PC-9 (cell line): ENCODE measurements around the gene USH1C. TPM values are rescaled to one million over a fixed set of nuclear protein-coding genes. Genes with fewer than 3 reads are reported as not detected.

Experiments
- BruUV-seq: library from RNA; stranded (reverse); fragments of 400-500 nt; replicated peaks from 2 replicates; lab custom pipeline; 2021; lab: Mats Ljungman, UMichigan
- CTCF ChIA-PET: fragments of 300-600 bp; sonication (Branson Sonifier 250); formaldehyde crosslinking; loops from one replicate; lab custom pipeline; 2022; ENCODE audit warnings: antibody characterized with exemption; lab: Charles Lee
- POLR2A ChIA-PET: fragments of 300-600 bp; sonication (Branson Sonifier 250); formaldehyde crosslinking; loops from one replicate; lab custom pipeline; 2022; ENCODE audit warnings: antibody characterized with exemption; ENCODE audit not compliant: unreplicated experiment; lab: Charles Lee
- DNase-seq, 2 experiments: peaks; one replicate each; pipeline versions ENCODE4 v3.0.0 to v3.0.0-alpha.2; 2015 to 2022; ENCODE audit warnings: mixed read lengths in 1 of 2
- H2AFZ ChIP-seq: fragments of 200-600 bp; sonication (generic); 2 replicates; pipeline ENCODE4 v1.8.1; 2017; ENCODE audit warnings: antibody characterized with exemption
- H3F3A ChIP-seq: fragments of 200-600 bp; sonication (generic); 2 replicates; pipeline ENCODE4 v1.8.1; 2017; ENCODE audit warnings: antibody characterized with exemption, mild to moderate bottlenecking, low read depth; ENCODE audit not compliant: insufficient read depth
- H3K27ac ChIP-seq: fragments of 200-600 bp; sonication (generic); 2 replicates; pipeline ENCODE4 v1.6.1; 2016; ENCODE audit warnings: mixed run types
- H3K27me3 ChIP-seq: fragments of 200-600 bp; sonication (generic); 2 replicates; pipeline ENCODE4 v1.6.1; 2016; ENCODE audit warnings: low read depth, mixed run types; ENCODE audit not compliant: insufficient read depth
- H3K36me3 ChIP-seq: fragments of 200-600 bp; sonication (generic); 2 replicates; pipeline ENCODE4 v1.6.1; 2016; ENCODE audit warnings: low read depth, mixed run types
- H3K4me1 ChIP-seq: fragments of 200-600 bp; sonication (generic); replicated peaks from 2 replicates; pipeline ENCODE4 v1.6.1; 2016; ENCODE audit warnings: mixed run types; ENCODE audit not compliant: insufficient read depth
- H3K4me2 ChIP-seq: fragments of 200-600 bp; sonication (generic); 2 replicates; pipeline ENCODE4 v1.6.1; 2017; ENCODE audit warnings: mixed run types
- H3K4me3 ChIP-seq: fragments of 200-600 bp; sonication (generic); 2 replicates; pipeline ENCODE4 v1.6.1; 2016; ENCODE audit warnings: mixed run types
- H3K79me2 ChIP-seq: fragments of 200-600 bp; sonication (generic); 2 replicates; pipeline ENCODE4 v1.6.1; 2017; ENCODE audit warnings: low read depth, mixed run types
- H3K9me2 ChIP-seq: fragments of 200-600 bp; sonication (generic); 2 replicates; pipeline ENCODE4 v1.8.1; 2017; ENCODE audit warnings: mild to moderate bottlenecking; ENCODE audit not compliant: insufficient read depth
- H3K9me3 ChIP-seq: fragments of 200-600 bp; sonication (generic); 2 replicates; pipeline ENCODE4 v1.8.1; 2016; ENCODE audit warnings: low read depth; ENCODE audit not compliant: insufficient read depth
- H4K20me1 ChIP-seq: fragments of 200-600 bp; sonication (generic); 2 replicates; pipeline ENCODE4 v1.8.1; 2017; ENCODE audit not compliant: insufficient read depth
- CTCF ChIP-seq: fragments of 200-600 bp; sonication (generic); conservative IDR thresholded peaks from 2 replicates; pipeline ENCODE4 v1.6.1; 2017; ENCODE audit warnings: mixed run types, antibody characterized with exemption, mild to moderate bottlenecking, moderate library complexity
- EZH2 ChIP-seq: fragments of 200-600 bp; sonication (generic); IDR thresholded peaks from 2 replicates; pipeline ENCODE4 v1.8.0; 2017; ENCODE audit warnings: antibody characterized with exemption, low read depth
- intact Hi-C: fragments of 100-400 bp; cut with micrococcal nuclease; formaldehyde crosslinking; loops from one replicate; pipeline ENCODE4 v1.10.0; 2022; ENCODE audit not compliant: unreplicated experiment
- total RNA-seq: library from RNA; stranded (reverse); gene quantifications from 2 replicates; pipeline ENCODE4 v1.2.3, GENCODE V29; 2021

The USH1C gene
- total RNA-seq, 1 experiment from 2014 or later = not detected

GRCh38 chr11:17585911-17586695 is 41.9 kb upstream of the USH1C start:
- CTCF ChIA-PET = no interaction called here
- no peaks in the 10 kb centered on the region for H3K9me2 ChIP-seq
- H3K4me1 ChIP-seq = no peaks in the 10 kb centered on the region
- peaks cover 61% of the 10 kb centered on the region for H3K27me3 ChIP-seq
- H3K4me2 ChIP-seq = no peak overlapping the region
- TF ChIP-seq CTCF (no peak), EZH2 (no peak)
- H3K27ac ChIP-seq = no peak overlapping the region
- H4K20me1 ChIP-seq = no peaks in the 10 kb centered on the region
- no peak for DNase-seq
- H3F3A ChIP-seq = no peaks in the 10 kb centered on the region
- no peak overlapping the region for H3K4me3 ChIP-seq
- H3K79me2 ChIP-seq = no peaks in the 10 kb centered on the region
- POLR2A ChIA-PET = no interaction called here
- H3K9me3 ChIP-seq = no peaks in the 10 kb centered on the region
- BruUV-seq = no TSS peak
- intact Hi-C loops = no loop called here
- no peak overlapping the region for H2AFZ ChIP-seq
- no peaks in the 10 kb centered on the region for H3K36me3 ChIP-seq

- H3K27ac ChIP-seq = no peak overlapping the region
- no peaks in the 10 kb centered on the region for H3K9me3 ChIP-seq
- H3K36me3 ChIP-seq = no peaks in the 10 kb centered on the region
- no peak overlapping the region for H3K4me2 ChIP-seq
- H3K4me3 ChIP-seq = no peak overlapping the region
- intact Hi-C loops = no loop called here
- no peaks in the 10 kb centered on the region for H3K79me2 ChIP-seq
- TF ChIP-seq CTCF (no peak), EZH2 (no peak)
- no peak overlapping the region for H2AFZ ChIP-seq
- H3K27me3 ChIP-seq = peaks cover 52% of the 10 kb centered on the region
- no peaks in the 10 kb centered on the region for H3K4me1 ChIP-seq
- no peaks in the 10 kb centered on the region for H3K9me2 ChIP-seq
- CTCF ChIA-PET = no interaction called here
- no peak for DNase-seq
- H4K20me1 ChIP-seq = no peaks in the 10 kb centered on the region
- no TSS peak for BruUV-seq
- H3F3A ChIP-seq = no peaks in the 10 kb centered on the region
- POLR2A ChIA-PET = no interaction called here
Observed at GRCh38 chr11:17581732-17582053, 37.5 kb upstream of the USH1C start.

- Histone ChIP-seq H3K27ac (no peak overlapping the region), H2AFZ (no peak overlapping the region), H3K4me1 (no peaks in the 10 kb centered on the region), H3K9me3 (no peaks in the 10 kb centered on the region), H3K4me3 (no peak overlapping the region), H3K79me2 (no peaks in the 10 kb centered on the region), H4K20me1 (no peaks in the 10 kb centered on the region), H3F3A (no peaks in the 10 kb centered on the region), H3K27me3 (peaks cover 49% of the 10 kb centered on the region), H3K36me3 (no peaks in the 10 kb centered on the region), H3K9me2 (no peaks in the 10 kb centered on the region), H3K4me2 (no peak overlapping the region)
- TF ChIP-seq CTCF (no peak), EZH2 (no peak)
- intact Hi-C loops = no loop called here
- CTCF ChIA-PET = no interaction called here
- POLR2A ChIA-PET = no interaction called here
- BruUV-seq = no TSS peak
- DNase-seq = no peak
Observed at GRCh38 chr11:17581036-17581731, 37.0 kb upstream of the USH1C start.
